Adipocyte (in vitro differentiated cells): Measurements from ENCODE around the gene SLC5A8.

Experiments
- DNase-seq: peaks from one replicate; pipeline ENCODE4 v3.0.0-alpha.2; 2015; ENCODE audit warnings: low read depth
- H3K27me3 ChIP-seq: replicated peaks from 2 replicates; pipeline ENCODE4 v1.7.0; 2013; ENCODE audit warnings: mild to moderate bottlenecking, low read length, moderate library complexity; ENCODE audit not compliant: control insufficient read depth, insufficient read depth
- H3K36me3 ChIP-seq: 2 replicates; pipeline ENCODE4 v1.7.0; 2013; ENCODE audit warnings: low read length, mild to moderate bottlenecking, moderate library complexity; ENCODE audit not compliant: control insufficient read depth, insufficient read depth, severe bottlenecking
- H3K4me1 ChIP-seq: 2 replicates; pipeline ENCODE4 v1.7.0; 2013; ENCODE audit warnings: mild to moderate bottlenecking, low read length, moderate library complexity; ENCODE audit not compliant: control insufficient read depth, insufficient read depth
- H3K4me3 ChIP-seq: 2 replicates; pipeline ENCODE4 v1.7.0; 2013; ENCODE audit warnings: mild to moderate bottlenecking, low read length, moderate library complexity
- H3K9ac ChIP-seq: 2 replicates; pipeline ENCODE4 v1.7.0; 2013; ENCODE audit warnings: mild to moderate bottlenecking, low read length, moderate library complexity
- H3K9me3 ChIP-seq: 2 replicates; pipeline ENCODE4 v1.7.0; 2013; ENCODE audit warnings: mild to moderate bottlenecking, low read length, moderate library complexity; ENCODE audit not compliant: control insufficient read depth

Gene SLC5A8, protein sequence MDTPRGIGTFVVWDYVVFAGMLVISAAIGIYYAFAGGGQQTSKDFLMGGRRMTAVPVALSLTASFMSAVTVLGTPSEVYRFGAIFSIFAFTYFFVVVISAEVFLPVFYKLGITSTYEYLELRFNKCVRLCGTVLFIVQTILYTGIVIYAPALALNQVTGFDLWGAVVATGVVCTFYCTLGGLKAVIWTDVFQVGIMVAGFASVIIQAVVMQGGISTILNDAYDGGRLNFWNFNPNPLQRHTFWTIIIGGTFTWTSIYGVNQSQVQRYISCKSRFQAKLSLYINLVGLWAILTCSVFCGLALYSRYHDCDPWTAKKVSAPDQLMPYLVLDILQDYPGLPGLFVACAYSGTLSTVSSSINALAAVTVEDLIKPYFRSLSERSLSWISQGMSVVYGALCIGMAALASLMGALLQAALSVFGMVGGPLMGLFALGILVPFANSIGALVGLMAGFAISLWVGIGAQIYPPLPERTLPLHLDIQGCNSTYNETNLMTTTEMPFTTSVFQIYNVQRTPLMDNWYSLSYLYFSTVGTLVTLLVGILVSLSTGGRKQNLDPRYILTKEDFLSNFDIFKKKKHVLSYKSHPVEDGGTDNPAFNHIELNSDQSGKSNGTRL

DNA sequence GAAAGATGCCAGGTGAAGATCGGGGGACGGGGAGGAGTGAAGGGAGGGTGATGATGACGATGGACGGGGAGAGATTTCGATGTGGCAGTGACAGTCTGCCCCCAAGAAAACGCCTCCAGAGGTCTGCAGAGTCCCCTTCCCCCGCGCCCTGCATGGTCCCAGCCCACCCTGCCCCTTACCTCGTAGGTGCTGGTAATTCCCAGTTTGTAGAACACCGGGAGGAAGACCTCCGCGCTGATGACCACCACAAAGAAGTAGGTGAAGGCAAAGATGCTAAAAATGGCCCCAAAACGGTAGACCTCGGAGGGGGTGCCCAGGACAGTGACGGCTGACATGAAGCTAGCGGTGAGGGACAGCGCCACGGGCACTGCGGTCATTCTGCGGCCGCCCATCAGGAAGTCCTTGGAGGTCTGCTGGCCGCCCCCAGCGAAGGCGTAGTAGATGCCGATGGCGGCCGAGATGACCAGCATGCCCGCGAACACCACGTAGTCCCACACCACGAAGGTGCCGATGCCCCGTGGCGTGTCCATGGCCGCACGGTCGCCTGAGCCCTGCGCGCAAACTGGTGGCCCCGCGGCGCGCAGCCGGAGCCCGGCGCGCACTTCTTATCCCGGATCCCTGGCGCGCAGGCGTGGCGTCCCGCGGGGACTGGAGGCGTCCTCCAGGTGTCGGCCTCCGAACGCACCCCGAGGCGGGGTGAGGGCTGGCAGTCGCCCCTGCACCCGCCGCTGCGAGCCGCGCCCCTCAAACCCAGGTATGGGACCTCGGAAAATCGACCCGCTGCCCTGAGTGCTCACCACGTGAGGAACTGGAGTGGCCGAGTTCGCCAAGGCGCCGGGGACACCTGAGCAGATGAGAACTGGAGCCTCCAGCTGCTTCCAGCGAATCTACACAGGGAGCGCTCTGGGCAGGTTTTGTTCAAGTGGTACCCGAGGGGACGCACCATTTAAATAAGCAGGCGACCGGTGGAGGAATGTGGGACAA lies at the start of gene SLC5A8:
TSS of gene SLC5A8 (minus strand) at position 920 of the 984 bp plus-strand sequence. CDS start at position 530, 390 bp downstream.
- Histone ChIP-seq H3K9ac (no peak within 1 kb of the TSS), H3K9me3 (no peaks in the 10 kb centered on the region), H3K36me3 (no peaks in the 10 kb centered on the region), H3K27me3 (peaks cover 34% of the 10 kb centered on the region), H3K4me1 (peaks cover 5% of the 10 kb centered on the region), H3K4me3 (peak within 1 kb of the TSS; percentile 66)
- no peak for DNase-seq

DNA sequence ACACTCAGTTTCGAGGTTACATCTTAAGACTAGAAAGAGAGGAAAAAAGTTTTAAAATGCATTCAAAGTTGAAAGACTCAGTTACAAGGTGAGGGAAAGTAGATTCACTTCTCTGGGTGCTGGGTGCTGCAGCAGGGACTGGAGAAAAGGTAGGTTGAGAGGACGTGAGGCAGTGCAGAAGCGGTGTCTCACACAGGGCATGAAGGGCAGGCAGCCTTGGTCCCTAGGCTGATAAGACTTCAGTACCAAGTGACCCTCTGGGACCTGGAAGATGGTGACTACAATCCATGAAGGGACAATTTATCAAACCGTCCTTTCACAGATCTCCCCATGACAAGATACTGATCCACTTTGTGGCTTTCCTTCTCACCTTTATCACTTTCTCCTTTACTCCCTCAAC lies 47.3 kb upstream of the SLC5A8 start:
- Histone ChIP-seq H3K9me3 (peaks cover 8% of the 10 kb centered on the region), H3K4me1 (no peaks in the 10 kb centered on the region), H3K36me3 (no peaks in the 10 kb centered on the region), H3K9ac (no peak overlapping the region), H3K4me3 (no peak overlapping the region), H3K27me3 (no peaks in the 10 kb centered on the region)
- DNase-seq = no peak

DNA sequence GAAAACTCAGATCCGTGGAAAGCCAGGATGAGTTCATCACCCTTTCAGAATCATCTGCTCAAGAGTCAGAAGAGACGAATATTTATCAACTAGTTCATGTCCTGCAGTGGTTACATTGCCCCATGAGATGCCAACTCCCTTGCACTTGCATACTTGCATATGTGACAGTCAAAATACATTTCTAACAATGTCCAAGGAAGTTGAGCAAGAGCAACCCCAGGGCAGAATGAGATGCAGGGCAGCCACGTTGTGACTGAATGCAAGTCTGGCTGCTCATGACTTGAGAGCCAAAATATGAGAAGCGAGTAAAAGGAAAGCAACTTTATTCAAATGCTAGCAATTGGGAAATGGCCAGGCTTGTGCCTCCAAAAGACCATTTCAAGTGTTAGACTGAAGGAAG lies 46.2 kb upstream of the SLC5A8 start:
- Histone ChIP-seq H3K4me1 (no peaks in the 10 kb centered on the region), H3K4me3 (no peak overlapping the region), H3K9me3 (peaks cover 8% of the 10 kb centered on the region), H3K36me3 (no peaks in the 10 kb centered on the region), H3K27me3 (no peaks in the 10 kb centered on the region), H3K9ac (no peak overlapping the region)
- peak; percentile 52 for DNase-seq

DNA sequence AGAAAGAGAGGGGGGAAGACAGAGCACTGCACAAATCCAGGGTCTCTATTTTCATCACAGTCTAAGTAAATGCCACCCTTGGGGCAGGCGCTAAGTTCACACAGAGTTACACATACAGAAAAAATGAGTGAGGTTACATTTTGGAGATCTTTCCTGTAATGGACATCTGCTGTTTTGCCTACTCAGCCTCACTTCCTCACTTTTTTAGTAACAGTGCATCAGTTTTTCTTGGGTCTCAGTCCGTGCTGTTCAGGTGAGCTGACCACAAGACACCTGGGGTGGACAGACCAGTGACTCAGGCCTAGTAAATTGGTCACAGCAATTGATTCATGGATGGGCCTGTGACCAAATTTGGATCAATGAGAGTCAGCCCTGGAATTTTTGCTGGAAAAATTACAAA lies 33.6 kb upstream of the SLC5A8 start:
- H3K9ac ChIP-seq = no peak overlapping the region
- H3K27me3 ChIP-seq = no peaks in the 10 kb centered on the region
- H3K4me1 ChIP-seq = no peaks in the 10 kb centered on the region
- H3K4me3 ChIP-seq = no peak overlapping the region
- DNase-seq = no peak
- no peaks in the 10 kb centered on the region for H3K36me3 ChIP-seq
- H3K9me3 ChIP-seq = peaks cover 13% of the 10 kb centered on the region

DNA sequence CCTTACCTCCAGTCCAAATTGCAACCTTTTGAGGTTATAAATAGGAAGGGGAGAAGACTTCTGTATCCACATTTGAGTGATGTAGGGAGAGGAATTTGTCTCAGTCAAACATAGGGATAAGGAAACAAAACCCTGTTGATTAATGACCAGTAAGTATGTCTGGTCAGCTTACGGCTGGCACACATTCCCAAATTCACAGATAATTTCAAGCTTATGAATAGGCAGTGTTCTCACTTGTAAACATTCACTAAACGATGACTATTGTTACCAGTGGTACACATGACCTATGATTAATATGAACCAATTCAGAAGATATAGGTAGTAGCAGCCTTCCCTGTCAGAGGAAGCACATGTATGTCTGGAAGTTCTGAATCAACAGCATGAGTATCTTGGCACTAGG lies 33.0 kb upstream of the SLC5A8 start:
- Histone ChIP-seq H3K4me3 (no peak overlapping the region), H3K27me3 (no peaks in the 10 kb centered on the region), H3K36me3 (no peaks in the 10 kb centered on the region), H3K9ac (no peak overlapping the region), H3K4me1 (no peaks in the 10 kb centered on the region), H3K9me3 (peaks cover 13% of the 10 kb centered on the region)
- no peak for DNase-seq

DNA sequence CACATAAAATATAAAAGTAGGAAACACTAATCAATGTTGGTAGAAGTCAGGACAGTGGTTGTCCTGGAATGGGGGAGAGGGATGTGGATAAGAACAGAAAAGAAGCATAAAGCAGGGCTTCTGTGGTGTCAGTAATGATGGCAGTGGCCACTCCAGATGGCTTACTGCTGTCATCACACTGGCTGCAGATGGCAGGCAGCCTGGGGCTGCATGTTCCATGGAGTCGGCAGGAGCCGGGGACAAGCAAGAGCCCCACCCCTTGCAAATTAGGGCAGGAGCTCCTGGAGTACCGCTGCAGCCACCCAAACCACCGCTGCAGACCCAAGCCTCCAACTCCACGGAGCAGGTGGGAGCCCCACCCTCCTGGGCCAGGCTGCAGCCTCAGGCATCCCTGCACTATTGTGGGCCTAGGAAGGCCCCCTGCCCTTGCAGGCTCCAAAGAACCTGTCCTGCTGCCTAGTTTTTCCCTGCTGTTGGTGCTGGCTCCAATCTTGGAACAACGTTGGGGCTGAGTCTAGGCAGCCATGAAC lies 28.8 kb upstream of the SLC5A8 start:
- no peak overlapping the region for H3K4me3 ChIP-seq
- H3K4me1 ChIP-seq = no peaks in the 10 kb centered on the region
- no peaks in the 10 kb centered on the region for H3K27me3 ChIP-seq
- no peak overlapping the region for H3K9ac ChIP-seq
- no peaks in the 10 kb centered on the region for H3K36me3 ChIP-seq
- no peak for DNase-seq
- H3K9me3 ChIP-seq = peaks cover 13% of the 10 kb centered on the region

DNA sequence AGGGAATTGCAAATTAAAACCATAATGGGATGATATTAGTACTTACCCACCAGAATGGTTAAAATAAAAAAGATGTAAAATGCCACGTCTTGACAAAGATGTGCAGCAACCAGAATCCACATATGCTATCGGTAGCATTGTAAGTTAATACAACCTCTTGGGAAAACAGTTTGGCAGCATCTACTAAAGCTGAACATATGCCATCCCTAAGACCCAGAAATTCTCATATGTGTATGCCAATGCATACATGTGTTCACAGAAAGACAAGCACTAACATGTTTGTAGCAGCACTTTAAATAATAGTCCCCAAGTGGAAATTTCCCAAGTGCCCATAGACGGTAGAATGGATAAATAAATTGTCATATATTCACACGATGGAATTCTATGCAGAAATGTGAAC lies 28.3 kb upstream of the SLC5A8 start:
- Histone ChIP-seq H3K27me3 (no peaks in the 10 kb centered on the region), H3K4me1 (no peaks in the 10 kb centered on the region), H3K9ac (no peak overlapping the region), H3K4me3 (no peak overlapping the region), H3K36me3 (no peaks in the 10 kb centered on the region), H3K9me3 (peaks cover 13% of the 10 kb centered on the region)
- DNase-seq = no peak

DNA sequence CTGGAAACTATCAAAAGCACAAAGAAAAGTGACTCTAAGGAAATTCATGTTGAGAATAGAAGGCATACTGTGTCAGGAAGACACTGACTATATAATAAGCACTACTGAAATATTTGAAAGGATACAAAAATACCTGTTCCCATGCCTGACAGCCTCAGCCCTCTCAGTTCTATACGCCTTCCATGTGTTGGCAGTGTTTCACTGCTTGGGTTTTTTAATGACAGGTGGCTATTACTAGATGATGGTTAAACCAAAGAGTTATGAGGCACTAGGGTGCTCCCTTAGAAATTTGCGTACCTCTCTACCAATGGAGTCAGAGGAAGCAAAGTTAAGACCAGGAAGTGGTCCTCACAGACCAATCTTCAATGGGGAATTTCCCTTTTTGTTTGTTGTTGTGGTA lies 25.6 kb upstream of the SLC5A8 start:
- Histone ChIP-seq H3K27me3 (no peaks in the 10 kb centered on the region), H3K4me3 (no peak overlapping the region), H3K36me3 (no peaks in the 10 kb centered on the region), H3K9ac (no peak overlapping the region), H3K9me3 (peaks cover 6% of the 10 kb centered on the region), H3K4me1 (peaks cover 6% of the 10 kb centered on the region)
- no peak for DNase-seq

DNA sequence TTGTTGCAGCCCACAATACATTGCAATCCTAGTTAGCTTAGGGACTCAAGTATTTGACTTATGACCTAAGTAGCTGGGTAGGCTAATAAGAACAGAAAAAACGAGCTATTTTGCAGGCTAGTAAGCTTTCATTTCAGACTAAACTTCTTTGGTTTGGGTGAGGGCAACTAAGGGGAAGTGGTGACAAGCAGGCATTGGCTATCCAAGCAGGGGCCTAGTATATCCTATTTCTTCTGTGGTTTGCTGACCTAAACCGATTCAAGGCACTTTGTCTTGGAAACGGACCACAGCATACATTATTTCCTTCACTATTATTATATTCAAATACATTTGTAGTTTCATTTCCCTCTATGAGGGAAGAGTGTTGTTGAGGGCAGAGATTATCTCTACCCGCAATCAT lies 21.6 kb upstream of the SLC5A8 start:
- DNase-seq = no peak
- peaks cover 11% of the 10 kb centered on the region for H3K4me1 ChIP-seq
- H3K27me3 ChIP-seq = no peaks in the 10 kb centered on the region

DNA sequence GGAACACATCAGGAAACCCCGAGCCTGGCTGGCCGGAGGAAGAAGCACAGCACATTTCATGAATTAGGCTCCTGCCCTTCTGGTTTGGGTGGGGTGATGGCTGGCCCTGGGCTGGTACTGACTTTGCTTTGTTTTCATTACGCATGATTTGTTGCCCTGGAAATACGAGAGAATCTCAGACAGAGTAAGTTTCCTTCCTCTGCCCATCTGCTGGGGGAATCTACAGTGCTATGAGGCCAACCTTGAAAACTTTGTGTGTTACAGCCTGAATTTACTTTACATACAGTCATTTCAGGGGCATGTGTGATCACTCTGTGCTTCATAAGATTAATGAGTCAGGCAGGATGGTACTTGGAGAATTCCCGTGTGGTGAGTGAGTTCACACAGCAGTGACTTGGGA lies 20.5 kb upstream of the SLC5A8 start:
- peak; percentile 71 for DNase-seq
- H3K27me3 ChIP-seq = no peaks in the 10 kb centered on the region
- no peak overlapping the region for H3K9ac ChIP-seq
- H3K9me3 ChIP-seq = no peaks in the 10 kb centered on the region
- H3K4me1 ChIP-seq = peaks cover 11% of the 10 kb centered on the region
- H3K4me3 ChIP-seq = no peak overlapping the region
- no peaks in the 10 kb centered on the region for H3K36me3 ChIP-seq

More for the DNA sequence above, 21.6 kb upstream of the SLC5A8 start:
- Histone ChIP-seq H3K36me3 (no peaks in the 10 kb centered on the region), H3K9me3 (no peaks in the 10 kb centered on the region), H3K9ac (no peak overlapping the region), H3K4me3 (no peak overlapping the region)

DNA sequence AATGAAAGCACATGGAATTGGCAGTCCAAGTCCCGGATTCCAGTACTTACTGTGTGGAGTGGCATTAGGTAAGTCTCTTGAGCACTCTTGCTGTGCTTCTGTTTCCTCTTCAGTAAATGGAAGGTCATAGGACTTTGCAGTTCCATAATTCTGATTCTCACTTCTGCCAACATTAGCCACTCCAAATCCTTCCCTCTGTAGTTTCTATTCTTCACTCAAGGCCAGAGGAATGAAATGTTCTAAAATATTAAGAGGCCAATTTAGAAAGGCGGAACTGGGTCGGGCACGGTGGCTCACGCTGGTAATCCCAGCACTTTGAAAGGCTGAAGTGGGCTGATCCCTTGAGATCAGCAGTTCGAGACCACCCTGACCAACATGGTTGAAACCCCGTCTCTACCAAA lies 19.8 kb upstream of the SLC5A8 start:
- H3K9me3 ChIP-seq = no peaks in the 10 kb centered on the region
- DNase-seq = no peak
- H3K9ac ChIP-seq = no peak overlapping the region
- H3K4me1 ChIP-seq = peaks cover 11% of the 10 kb centered on the region
- H3K27me3 ChIP-seq = no peaks in the 10 kb centered on the region
- H3K4me3 ChIP-seq = no peak overlapping the region
- H3K36me3 ChIP-seq = no peaks in the 10 kb centered on the region
